ENCODE data around the gene SMCO2.

SMCO2 gene

GRCh38 chr12:27446436-27446835, at the start of gene SMCO2:
Gene SMCO2, plus strand, starts transcription at chr12:27446736. Its CDS starts 23,896 bp downstream, at chr12:27470632.
- no peak for DNase-seq (ENCODE audit: low read depth in 3 of 3)

GRCh38 chr12:27398466-27398865, 48.1 kb upstream of the SMCO2 start:
- DNase-seq (ENCODE audit: low read depth in 3 of 3): no peak

GRCh38 chr12:27399074-27399473, 47.5 kb upstream of the SMCO2 start:
- DNase-seq (ENCODE audit: low read depth in 3 of 3): no peak

- DNase-seq (ENCODE audit: low read depth in 3 of 3): no peak
Observed at GRCh38 chr12:27400856-27401354, 45.6 kb upstream of the SMCO2 start.

- DNase-seq (ENCODE audit: low read depth in 3 of 3): no peak
Observed at GRCh38 chr12:27412047-27412446, 34.5 kb upstream of the SMCO2 start.

GRCh38 chr12:27422697-27423096, 23.8 kb upstream of the SMCO2 start:
- no peak for DNase-seq (ENCODE audit: low read depth in 3 of 3)

GRCh38 chr12:27424631-27425230, 21.8 kb upstream of the SMCO2 start:
- no peak for DNase-seq (ENCODE audit: low read depth in 3 of 3)

- DNase-seq (ENCODE audit: low read depth in 3 of 3): no peak
Observed at GRCh38 chr12:27425306-27425705, 21.2 kb upstream of the SMCO2 start.

- no peak for DNase-seq (ENCODE audit: low read depth in 3 of 3)
Observed at GRCh38 chr12:27426743-27427487, 19.6 kb upstream of the SMCO2 start.

- no peak for DNase-seq (ENCODE audit: low read depth in 3 of 3)
Observed at GRCh38 chr12:27427824-27428223, 18.7 kb upstream of the SMCO2 start.

GRCh38 chr12:27428466-27428865, 18.1 kb upstream of the SMCO2 start:
- DNase-seq (ENCODE audit: low read depth in 3 of 3): no peak

GRCh38 chr12:27429606-27430005, 16.9 kb upstream of the SMCO2 start:
- DNase-seq (ENCODE audit: low read depth in 3 of 3): no peak

GRCh38 chr12:27431185-27431584, 15.4 kb upstream of the SMCO2 start:
- no peak for DNase-seq (ENCODE audit: low read depth in 3 of 3)

GRCh38 chr12:27434673-27435565, 11.6 kb upstream of the SMCO2 start:
- no peak for DNase-seq (ENCODE audit: low read depth in 3 of 3)

- DNase-seq (ENCODE audit: low read depth in 3 of 3): no peak
Observed at GRCh38 chr12:27436029-27436428, 10.5 kb upstream of the SMCO2 start.

- DNase-seq (ENCODE audit: low read depth in 3 of 3): no peak
Observed at GRCh38 chr12:27436768-27437167, 9.8 kb upstream of the SMCO2 start.

- DNase-seq (ENCODE audit: low read depth in 3 of 3): no peak
Observed at GRCh38 chr12:27437839-27438238, 8.7 kb upstream of the SMCO2 start.

- no peak for DNase-seq (ENCODE audit: low read depth in 3 of 3)
Observed at GRCh38 chr12:27447761-27448160, 1.2 kb downstream of the SMCO2 start.

GRCh38 chr12:27449026-27449425, 2.5 kb downstream of the SMCO2 start:
- DNase-seq (ENCODE audit: low read depth in 3 of 3): no peak

- no peak for DNase-seq (ENCODE audit: low read depth in 3 of 3)
Observed at GRCh38 chr12:27449893-27450534, 3.5 kb downstream of the SMCO2 start.

GRCh38 chr12:27451036-27451825, 4.7 kb downstream of the SMCO2 start:
- DNase-seq (ENCODE audit: low read depth in 3 of 3): no peak

Measured in stimulated activated CD4-positive, alpha-beta T cell treated with anti-CD3 and anti-CD28 coated beads, TNF-alpha, amount 100 ng/mL, for 48 hours (primary cell).